HG02884 (cell line): ENCODE results near the gene ZNF474.

Experiments
- ATAC-seq: cut with Tn5 transposase; IDR thresholded peaks from one replicate; pipeline ENCODE4 v1.9.1; 2021; ENCODE audit warnings: mild to moderate bottlenecking, moderate library complexity; ENCODE audit not compliant: unreplicated experiment

Gene ZNF474

DNA sequence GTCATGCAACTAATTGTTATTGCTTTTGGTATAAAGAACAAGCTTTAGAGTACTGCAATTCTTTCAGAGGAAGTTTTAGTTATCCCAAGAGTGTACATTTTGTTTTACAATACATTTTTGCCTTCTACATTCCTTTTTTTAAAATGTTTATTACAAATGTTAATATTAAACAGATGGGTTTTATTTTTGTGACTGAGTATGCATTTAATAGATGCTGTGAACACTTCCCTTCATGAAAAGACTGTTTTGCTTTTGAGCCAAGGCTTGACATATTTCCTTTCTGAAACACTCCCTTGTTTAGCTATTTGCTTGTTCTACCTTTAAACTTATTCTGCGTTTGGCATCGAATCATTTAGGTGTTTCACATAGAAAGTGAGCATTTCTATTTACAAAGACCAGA is 14.8 kb upstream of the ZNF474 start:
- no peak for ATAC-seq

DNA sequence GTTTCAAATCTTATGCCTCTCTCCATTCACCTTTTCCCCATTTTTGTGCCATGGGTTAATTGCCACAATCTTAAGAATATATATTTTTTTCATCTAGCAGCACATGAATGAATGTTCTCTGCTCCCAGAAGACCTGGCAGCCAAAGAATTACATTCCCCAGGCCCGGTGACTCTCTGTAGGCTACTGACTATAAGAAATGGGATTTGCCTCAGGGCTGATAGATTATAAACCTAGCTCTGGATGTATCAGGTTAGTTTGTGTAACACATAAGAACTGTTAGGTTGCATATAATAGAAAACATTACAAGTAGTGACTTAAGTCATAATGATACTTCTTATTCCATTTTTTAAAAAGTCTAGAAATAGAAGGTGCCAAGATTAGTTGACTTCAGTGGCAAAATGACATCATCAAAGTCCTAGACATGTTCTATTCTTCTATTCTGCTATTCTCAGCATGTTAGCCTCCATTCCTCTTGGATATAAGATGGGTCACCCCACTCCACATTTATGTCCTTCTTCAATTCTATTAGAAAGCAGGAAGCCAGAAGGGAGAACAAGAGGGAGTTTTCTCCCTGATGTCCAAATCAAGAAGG is 10.9 kb upstream of the ZNF474 start:
- no peak for ATAC-seq

DNA sequence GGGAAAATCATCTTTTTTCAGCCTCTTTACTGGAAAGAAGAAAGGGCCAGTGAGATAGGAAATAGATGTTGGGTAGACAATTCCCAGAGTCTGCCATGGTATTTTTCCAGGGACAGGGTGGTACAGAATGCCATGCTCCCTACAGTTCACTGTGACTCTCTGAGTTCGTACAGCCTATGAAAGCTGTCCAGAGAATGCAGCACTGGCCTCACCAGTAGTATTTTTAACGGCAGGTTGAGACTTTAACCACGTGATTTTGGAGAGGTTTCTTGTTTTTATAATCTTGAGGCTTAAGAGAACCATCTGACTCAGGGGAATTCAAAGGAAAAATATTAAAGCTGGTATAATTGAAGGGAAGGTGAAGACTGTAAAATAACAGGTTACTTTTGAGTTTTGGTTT is 10.1 kb upstream of the ZNF474 start:
- no peak for ATAC-seq

DNA sequence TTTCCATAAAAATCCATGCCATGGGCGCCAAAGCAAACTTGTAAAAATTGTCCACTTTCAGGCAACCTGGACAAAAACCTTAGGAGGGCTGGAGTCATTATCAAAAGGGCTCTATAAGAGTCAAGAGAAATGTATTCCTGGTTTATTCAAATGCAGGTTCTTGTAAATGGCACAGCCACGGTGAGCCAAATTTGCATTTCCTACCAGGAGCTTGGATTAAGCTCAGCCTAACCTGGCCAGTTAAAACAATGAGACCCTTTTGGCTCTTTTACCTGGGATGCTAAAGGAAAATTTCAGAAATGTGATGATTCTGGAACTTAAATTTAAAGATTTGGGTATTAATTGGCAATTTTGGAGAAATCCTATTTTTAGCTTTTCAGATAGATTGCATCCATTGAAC is 8.9 kb upstream of the ZNF474 start:
- no peak for ATAC-seq

DNA sequence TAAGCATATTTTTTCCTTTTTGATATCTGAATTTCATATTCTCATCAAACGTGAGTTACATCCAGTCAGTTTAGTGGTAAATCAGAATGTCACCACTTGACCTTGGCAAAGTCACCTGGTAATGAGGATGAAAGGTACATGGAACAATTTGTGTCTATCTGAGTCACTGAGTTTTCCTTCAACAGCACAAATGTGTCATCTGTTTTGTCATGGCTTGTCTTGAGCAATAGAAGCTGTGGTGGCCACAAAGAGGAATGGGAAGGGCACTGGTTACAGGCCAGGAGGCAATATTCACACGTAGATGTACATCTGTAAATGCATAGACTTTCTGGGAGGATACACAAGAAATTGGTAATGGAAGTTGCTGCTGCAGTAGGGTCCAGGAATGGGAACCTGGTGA is 8.4 kb upstream of the ZNF474 start:
- ATAC-seq, result no peak

DNA sequence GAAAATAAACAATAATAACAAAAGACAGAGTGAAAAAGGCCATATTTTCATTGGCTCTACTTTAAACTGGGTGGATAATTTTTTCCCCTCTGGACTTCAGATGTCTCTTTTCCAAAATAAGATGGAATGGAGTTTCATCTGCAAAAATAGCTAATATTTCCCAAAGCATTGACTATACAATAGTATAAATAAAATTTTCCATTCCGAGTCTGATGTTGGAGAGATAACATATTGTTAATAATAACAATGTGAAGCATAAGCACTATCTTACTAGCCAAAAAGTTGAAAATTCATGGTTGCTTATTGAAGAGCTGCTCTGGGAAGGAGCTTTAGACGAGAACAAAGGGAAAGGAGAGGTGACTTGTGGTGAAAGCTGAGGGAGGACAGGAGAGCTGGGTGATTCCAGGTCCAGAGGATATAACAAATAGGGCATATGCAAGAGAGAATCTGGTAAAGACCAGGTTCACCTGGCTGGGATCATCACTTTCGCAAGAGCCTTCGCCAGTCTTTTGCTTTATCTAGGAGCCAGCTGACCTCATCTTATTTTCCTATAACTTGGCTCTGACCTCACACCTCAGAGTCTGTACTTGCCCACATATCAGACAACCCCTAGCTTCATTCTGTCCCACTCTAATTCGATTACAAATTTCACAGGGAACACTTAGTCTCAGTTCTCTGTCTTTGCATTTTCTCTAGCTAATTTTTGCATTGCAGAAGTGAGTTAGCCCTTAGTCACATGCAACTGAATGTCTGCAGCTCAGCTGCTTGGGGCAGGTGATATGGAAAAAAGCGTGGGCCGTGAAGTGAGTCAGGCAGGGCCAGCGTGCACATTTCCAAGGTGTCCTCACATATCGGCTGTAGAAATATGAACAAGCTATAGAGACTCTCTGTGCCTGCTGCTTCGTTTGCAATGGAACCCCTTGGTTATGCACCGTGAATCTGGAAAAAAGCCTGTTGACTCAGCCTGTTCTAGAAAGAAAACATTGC is 7.6 kb upstream of the ZNF474 start:
- ATAC-seq, result no peak

DNA sequence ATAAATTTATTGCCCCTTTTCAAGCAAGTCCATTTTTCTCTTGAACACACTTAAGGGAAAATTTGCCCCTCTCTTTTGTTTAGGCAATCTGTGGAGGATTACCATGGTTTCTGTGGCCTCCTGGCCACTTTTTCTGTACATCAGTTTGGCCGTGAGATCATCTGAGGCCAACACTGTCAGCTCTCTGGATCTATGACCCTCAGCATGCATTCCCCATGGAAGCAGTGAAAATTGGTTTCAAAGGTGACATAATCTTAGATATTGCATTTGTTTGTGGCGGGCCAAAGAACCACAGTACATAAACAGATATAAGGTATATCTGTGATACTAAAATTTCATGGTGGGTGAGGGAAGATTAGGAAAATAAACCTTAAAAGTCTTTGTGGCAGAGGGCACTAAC is 4.6 kb upstream of the ZNF474 start:
- ATAC-seq, result no peak

DNA sequence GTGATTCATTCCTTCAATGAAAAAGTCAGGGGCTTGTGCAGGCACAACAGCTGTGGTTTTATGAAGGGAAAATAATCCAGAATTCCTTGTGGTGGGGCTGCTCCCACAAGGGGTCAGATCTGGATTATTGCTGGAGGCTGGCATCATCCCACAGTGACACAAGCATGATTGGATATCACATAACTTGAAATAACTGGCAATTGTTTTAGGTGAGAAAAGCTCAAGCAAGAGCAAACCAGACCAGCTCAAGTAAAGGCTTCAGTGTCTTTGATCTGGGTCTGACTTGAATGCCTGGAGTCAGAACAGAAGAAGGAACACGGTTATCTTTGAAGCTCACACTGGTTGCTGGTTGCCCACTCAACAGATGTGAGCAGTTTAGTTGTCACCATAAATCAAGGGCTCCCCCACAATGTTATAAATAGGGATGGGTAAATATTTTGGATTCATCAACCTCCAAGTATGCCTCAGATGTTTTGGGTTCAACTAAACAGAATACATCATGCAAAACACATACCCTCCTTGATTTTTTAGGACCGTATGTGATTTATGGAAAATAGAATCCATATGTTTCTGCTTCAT is 3.1 kb upstream of the ZNF474 start:
- ATAC-seq, result no peak

DNA sequence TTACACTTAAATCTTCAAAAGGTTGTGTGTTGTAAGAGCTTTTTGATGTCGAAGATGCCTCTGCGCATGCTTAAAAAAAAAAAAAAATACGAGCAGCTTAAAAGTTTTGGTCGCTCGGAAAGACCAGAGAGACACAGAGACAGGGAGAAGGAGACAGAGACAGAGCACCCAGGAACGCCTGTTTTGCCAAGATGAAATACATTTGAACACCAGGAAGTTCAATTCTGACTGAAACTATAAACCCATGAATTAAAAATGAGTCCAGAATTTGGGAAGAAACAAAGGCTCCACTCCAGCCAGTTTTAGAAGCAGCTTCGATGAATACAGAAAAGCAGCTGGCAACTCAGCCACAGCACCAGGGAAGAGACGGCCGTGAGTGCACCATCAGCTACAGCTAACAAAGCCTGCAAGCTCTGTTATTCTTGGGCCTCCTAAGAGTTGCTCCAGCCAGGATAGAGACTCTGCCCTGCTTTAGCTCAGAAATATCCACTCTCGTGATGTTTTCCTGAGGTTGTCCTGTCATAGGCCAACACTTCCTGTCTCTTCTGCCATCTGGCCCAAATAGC is 2.5 kb upstream of the ZNF474 start:
- ATAC-seq, result no peak

DNA sequence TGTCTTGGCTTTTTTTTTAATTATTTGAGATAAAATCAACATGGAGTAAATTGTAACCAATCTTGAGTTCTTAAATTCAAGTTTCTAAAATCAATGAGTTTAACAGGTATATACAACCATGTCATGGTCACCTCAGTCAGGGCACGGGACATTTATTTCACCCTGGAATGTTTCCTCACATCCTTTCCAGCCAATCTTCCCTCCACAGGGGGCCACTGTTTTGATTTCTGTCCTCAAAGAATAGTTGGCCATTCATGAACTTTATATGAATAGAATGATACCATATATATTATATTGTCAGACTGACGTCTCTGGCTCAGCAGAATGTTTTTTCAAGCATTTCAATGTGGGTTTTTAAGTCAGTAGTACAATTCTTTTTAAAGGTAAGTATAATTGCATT is 806 bp downstream of the ZNF474 start:
- no peak for ATAC-seq

DNA sequence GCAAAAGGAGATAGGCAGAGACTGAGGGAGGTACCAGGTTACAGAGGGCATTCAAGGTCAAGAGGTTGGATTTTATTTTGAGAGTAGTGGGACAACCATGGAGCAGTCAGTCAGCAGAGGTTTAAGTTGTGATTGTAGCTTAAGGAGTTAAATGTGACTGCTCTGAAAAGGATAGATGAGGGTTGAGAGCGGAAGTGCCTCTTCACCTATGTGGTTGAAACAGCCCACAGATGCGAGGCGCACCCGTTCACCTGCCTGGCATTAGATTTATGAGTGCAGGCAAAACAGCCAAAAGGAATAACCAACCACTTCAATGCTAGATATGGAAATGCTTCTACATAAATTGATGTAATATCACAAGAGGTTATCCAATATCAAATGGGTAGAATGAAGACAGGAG is 8.4 kb downstream of the ZNF474 start:
- ATAC-seq, result no peak

DNA sequence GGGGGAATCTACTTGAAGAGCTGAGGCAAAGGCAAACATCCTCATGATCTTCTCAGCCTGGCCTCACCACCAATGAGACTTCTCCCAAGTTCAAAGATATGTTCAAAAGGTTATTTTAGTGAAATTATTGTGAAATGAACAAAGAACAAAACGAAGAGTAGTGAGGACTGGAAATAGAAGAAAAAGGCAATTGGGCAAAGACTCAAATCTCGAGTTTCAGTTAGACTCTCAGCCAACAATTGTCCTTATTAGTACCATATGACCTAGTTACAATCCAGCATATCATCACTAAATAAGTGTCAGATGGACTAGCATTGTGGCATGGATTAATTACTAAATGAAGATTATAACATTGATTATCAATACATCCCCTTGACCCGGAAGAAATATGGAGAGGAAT is 9.0 kb downstream of the ZNF474 start:
- no peak for ATAC-seq

DNA sequence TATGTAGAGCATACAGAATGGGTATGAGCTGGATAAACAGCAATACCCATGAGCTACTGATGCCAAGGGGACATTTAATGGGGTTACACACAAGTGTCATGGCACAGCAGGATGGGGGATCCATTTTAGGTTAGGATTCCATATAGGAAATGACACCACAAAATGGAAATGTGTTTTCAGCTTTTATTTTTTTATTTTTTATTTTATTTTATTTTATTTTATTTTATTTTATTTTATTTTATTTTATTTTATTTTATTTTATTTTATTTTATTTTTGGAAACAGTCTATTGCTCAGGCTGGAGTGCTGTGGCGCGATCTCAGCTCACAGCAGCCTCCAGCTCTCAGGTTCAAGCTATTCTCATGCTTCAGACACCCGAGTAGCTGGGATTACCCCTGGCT is 11.6 kb downstream of the ZNF474 start:
- ATAC-seq, result no peak

DNA sequence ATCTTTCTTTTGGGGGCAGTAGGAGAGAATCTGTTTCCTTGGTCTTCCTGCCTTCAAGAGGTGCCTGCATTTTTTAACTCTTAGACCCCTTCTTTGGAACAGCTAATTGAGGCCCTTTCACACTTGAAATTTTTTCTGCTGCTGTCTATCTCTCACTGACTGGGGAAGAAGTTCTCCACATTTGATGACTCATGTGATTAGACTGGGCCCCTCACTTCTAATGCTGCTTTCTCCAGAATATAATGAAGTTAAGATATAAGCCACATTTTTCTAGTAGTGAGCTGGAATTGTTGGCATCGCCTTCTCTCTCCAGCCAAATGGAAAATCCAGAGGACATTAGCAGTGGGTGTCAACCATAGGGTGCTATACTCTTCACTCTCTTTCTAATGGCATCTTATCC is 12.4 kb downstream of the ZNF474 start:
- ATAC-seq, result no peak

DNA sequence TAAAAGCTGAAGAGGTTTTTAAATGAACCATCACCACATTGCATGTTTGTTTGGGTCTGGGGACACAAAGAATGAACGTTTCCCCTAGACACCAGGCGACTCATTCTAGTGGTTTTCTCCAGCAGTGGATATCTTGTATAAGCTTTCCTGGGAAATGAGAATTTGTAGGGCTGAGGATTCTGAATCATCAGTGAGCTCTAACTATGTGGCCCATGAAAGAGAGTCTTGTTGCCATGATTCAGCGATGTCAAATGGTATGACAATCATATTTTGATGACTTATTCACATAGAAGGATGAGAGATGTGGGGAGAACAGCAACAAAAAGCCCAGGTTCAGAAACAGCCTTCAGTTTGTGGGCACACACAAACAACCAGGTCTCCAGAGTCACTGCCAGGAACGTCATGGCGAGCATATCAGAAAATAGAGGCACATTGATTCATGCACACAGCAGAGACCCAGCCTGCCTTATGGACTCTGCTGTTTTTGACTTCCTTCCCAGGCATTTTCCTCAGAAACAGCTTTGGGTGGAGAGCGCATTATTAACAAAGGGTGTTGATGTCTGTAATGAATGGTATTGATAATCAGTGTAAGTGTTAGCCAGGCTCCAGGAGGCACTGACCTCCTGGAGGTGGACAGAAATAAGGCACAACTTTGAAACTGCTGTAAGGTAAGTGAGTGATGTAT is 13.3 kb downstream of the ZNF474 start:
- ATAC-seq, result no peak

DNA sequence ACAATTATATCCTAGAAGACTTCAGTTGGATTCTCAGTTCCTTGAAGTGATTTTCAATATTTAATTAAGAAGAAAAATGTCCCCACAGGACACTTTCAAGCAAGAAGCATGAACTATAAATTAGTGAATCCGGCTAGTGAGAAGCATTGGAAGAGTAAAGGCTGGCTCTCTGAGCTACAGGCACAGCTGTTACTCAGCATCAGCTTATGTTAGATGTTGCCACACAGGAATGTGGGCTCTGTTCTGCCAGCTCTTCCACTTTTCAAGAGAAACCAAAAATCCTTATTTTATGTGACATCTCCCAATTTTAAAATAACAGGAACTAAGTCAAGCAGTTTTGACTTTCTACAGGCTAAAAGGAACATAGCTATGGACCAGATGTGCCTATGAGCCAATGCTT is 14.9 kb downstream of the ZNF474 start:
- no peak for ATAC-seq

DNA sequence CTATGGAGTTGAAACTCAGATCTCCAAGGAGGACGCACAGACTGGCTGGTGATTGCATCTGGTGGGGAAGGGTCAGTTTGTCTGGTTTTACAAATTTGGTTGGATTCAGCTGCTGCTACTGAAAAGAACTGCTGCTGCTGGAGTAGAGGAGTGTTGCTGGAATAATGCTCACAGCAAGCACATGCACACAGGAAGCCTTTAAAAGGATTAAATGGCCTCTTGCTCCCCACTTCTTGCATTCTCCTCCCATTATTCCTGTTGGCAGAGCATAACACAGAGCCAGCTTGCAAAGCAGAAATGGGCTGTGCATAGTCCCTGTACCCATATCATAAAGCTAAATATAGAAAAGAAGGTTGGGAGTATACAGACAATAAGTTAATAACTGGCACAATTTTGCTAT is 16.6 kb downstream of the ZNF474 start:
- no peak for ATAC-seq

DNA sequence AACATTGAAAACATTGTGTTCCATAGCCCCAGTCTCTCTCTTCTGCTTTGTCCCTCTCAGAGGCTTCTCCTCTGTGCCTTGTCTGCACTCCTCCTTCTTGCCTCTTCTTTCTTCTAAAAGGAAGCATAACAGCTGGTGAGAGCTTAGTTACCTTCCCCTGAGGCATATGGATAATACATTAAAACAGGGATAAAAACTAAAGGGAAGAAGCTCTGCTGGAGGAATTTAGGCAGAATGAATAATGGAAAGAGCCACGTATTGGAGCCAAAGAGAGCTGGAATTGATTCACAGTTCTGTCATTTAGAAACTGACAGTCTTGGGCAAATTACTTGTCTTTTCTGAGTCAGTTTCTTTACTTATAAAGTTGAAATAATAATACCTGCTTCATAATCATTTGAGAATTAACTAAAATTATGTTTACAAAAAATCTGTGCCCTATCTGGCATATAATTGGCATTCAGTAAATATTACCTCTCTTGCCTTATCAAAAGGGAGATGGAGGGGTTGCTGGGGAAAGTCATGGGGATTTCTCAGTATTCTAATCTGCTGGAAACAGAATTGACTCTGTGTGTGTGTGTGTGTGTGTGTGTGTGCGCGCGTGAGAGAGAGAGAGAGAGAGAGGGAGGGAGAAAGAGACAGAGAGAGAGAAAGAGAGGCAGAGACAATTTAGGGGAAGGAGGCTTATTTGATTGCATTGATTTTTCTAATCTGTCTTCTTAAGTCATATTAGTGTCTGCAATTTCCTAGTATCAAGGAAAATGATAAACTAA is 20.2 kb downstream of the ZNF474 start:
- no peak for ATAC-seq

DNA sequence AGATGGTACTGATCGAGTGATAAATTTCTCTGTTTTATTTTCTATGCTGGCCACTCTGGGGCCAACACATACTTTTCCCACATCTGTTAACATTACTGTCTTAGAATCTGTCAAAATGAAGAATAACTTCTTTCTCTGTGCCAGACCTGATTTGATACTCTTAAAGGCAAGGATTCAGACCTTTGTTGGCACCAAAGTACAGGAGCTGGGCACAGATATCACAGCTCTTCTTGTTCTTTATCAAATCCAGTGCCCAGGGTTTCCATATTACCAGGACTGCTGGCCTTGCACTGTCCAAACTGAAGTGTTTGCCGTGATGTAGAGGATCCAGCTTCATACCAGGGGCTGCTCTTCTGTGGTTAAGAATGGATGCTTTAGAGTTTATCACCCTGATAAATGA is 20.9 kb downstream of the ZNF474 start:
- ATAC-seq, result no peak

DNA sequence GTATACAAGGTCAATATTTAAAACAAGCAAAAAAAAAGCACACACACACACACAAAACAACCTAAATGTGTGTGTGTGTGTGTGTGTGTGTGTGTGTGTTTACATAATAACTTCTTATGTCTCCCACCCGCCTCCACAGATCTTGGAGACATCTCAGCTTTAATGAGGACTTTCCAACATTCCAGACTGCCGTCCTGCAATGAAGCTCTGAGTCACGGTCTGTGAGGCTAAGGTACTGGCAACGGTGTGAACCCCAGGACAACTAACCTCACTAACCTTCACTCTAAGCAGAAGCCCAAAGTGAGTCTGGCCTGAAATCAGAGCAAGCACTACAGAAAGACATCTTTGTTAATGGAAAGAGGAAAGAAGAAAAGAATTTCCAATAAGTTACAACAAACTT is 22.3 kb downstream of the ZNF474 start:
- ATAC-seq, result no peak
